AG09309 (cell line): ENCODE data around the gene TERC.

ENCODE experiments used
- DNase-seq: peaks from one replicate; pipeline ENCODE4 v3.0.0-alpha.2; 2010; ENCODE audit warnings: low read depth
- H3K4me3 ChIP-seq: 2 replicates; pipeline ENCODE4 v1.5.1; 2011; ENCODE audit warnings: mild to moderate bottlenecking, low read depth, low read length, moderate library complexity; ENCODE audit not compliant: control insufficient read depth
- CTCF ChIP-seq: IDR thresholded peaks from 2 replicates; pipeline ENCODE4 v1.5.1; 2011; ENCODE audit warnings: mild to moderate bottlenecking, low read depth, low read length, inconsistent platforms; ENCODE audit not compliant: insufficient read depth, control insufficient read depth; ENCODE audit errors: missing control alignments

TERC gene

GRCh38 chr3:169764882-169765612 lies at the start of gene TERC:
TSS of gene TERC (minus strand) at chr3:169765060.
- TF ChIP-seq CTCF: no peak
- peak; percentile 64 for DNase-seq
- peak within 1 kb of the TSS; percentile 77 for H3K4me3 ChIP-seq

GRCh38 chr3:169813757-169814517 lies 49.1 kb upstream of the TERC start:
- TF ChIP-seq CTCF: peak; percentile 18
- H3K4me3 ChIP-seq: peak overlapping the region; percentile 7
- DNase-seq: no peak

GRCh38 chr3:169813278-169813677 lies 48.4 kb upstream of the TERC start:
- H3K4me3 ChIP-seq: peak overlapping the region; percentile 7; the same call in 1 of the 2 replicates
- DNase-seq: no peak
- no peak for TF ChIP-seq CTCF

GRCh38 chr3:169812332-169813235 lies 47.7 kb upstream of the TERC start, which contains the start of the genes LRRC34 and LRRIQ4:
TSS of gene LRRC34 (minus strand) at chr3:169812904. CDS start at chr3:169812548, 356 bp downstream.
TSS of gene LRRIQ4 (plus strand) at chr3:169812870. CDS start at chr3:169821922, 9,052 bp downstream.
- no peak for TF ChIP-seq CTCF
- peak; percentile 21 for DNase-seq
- peak within 1 kb of the TSS; percentile 48 for H3K4me3 ChIP-seq

- H3K4me3 ChIP-seq: peak overlapping the region; percentile 48
- peak; percentile 32 for DNase-seq
Observed at GRCh38 chr3:169811631-169812331, 46.9 kb upstream of the TERC start.

More at GRCh38 chr3:169811631-169812331, 46.9 kb upstream of the TERC start:
- TF ChIP-seq CTCF: no peak
